ENCODE results near the gene POLA1.

- TF ChIP-seq ZNF274 (IDR thresholded peaks at IDR 0.05; ENCODE audit: low read depth, low read length) (no peak), YY1 (IDR thresholded peaks at IDR 0.05; ENCODE audit: insufficient read depth, insufficient read length) (no peak), SUZ12 (IDR thresholded peaks at IDR 0.05; ENCODE audit: extremely low read depth, insufficient read depth, insufficient read length) (no peak)
These were observed 70.3 kb downstream of the POLA1 start for GRCh38 chrX:24763989-24764388.

Measured in NT2/D1 (cell line).